ENCODE measurements around the gene RAB34. TPM values are rescaled to one million over a fixed set of nuclear protein-coding genes. Genes with fewer than 3 reads are reported as not detected.
A peak's percentile ranks its signal among the peaks of the same experiment; 100 is the strongest.

RAB34 gene
- total and polyA plus RNA-seq, 2 experiments from 2014 or later = 160 to 180 TPM

- Histone ChIP-seq H3K9me3 (ENCODE audit: low read depth) (no peaks in the 10 kb centered on the region), H3K4me1 (ENCODE audit: insufficient read depth) (peaks cover 34% of the 10 kb centered on the region), H3K27me3 (no peaks in the 10 kb centered on the region), H3K9me2 (replicated peaks; ENCODE audit: insufficient read depth) (no peaks in the 10 kb centered on the region), H3K79me2 (peaks cover 56% of the 10 kb centered on the region), H2AFZ (peak overlapping the region; percentile 70), H3K36me3 (replicated peaks; ENCODE audit: insufficient read depth, low read depth) (no peaks in the 10 kb centered on the region), H3K27ac (peak overlapping the region; percentile 94), H3K4me2 (peak overlapping the region; percentile 88), H4K20me1 (ENCODE audit: insufficient read depth, poor library complexity, severe bottlenecking) (peaks cover 36% of the 10 kb centered on the region), H3K4me3 (peak overlapping the region; percentile 27)
- no peak for DNase-seq (ENCODE audit: low spot score)
- 17% methylated on average over 16 of the region's 18 CpGs for WGBS (ENCODE audit: low lambda C conversion rate, missing lambda C conversion rate)
- TF ChIP-seq EZH2phosphoT487 (IDR thresholded peaks at IDR 0.05; ENCODE audit: low read depth, severe bottlenecking, unreplicated experiment) = no peak
- TF ChIP-seq EZH2 (IDR thresholded peaks at IDR 0.05; ENCODE audit: borderline replicate concordance) = no peak
- TF ChIP-seq CTCF (IDR thresholded peaks at IDR 0.05; ENCODE audit: poor library complexity) = no peak
These were observed 809 bp upstream of the RAB34 start for GRCh38 chr17:28718333-28719020.

GRCh38 chr17:28716740-28717577 is 709 bp downstream of the RAB34 start:
- Histone ChIP-seq H3K4me2 (peak overlapping the region; percentile 88), H3K4me1 (ENCODE audit: insufficient read depth) (peaks cover 38% of the 10 kb centered on the region), H3K27me3 (no peaks in the 10 kb centered on the region), H3K9me3 (ENCODE audit: low read depth) (no peaks in the 10 kb centered on the region), H4K20me1 (ENCODE audit: insufficient read depth, poor library complexity, severe bottlenecking) (peaks cover 23% of the 10 kb centered on the region), H3K36me3 (replicated peaks; ENCODE audit: insufficient read depth, low read depth) (no peaks in the 10 kb centered on the region), H3K4me3 (peak overlapping the region; percentile 85), H3K9me2 (replicated peaks; ENCODE audit: insufficient read depth) (no peaks in the 10 kb centered on the region), H2AFZ (peak overlapping the region; percentile 11), H3K79me2 (peaks cover 43% of the 10 kb centered on the region), H3K27ac (peak overlapping the region; percentile 94)
- peak; percentile 63 for DNase-seq (ENCODE audit: low spot score)
- 2% methylated on average over 57 of the region's 63 CpGs for WGBS (ENCODE audit: low lambda C conversion rate, missing lambda C conversion rate)
- TF ChIP-seq EZH2 (IDR thresholded peaks at IDR 0.05; ENCODE audit: borderline replicate concordance) = no peak
- TF ChIP-seq CTCF (IDR thresholded peaks at IDR 0.05; ENCODE audit: poor library complexity) = no peak
- no peak for TF ChIP-seq EZH2phosphoT487 (IDR thresholded peaks at IDR 0.05; ENCODE audit: low read depth, severe bottlenecking, unreplicated experiment)

- Histone ChIP-seq H3K79me2 (peaks cover 26% of the 10 kb centered on the region), H3K4me2 (no peak overlapping the region)
These were observed 2.5 kb downstream of the RAB34 start for GRCh38 chr17:28715217-28715616.

More at GRCh38 chr17:28715217-28715616, 2.5 kb downstream of the RAB34 start:
- Histone ChIP-seq H3K4me3 (no peak overlapping the region), H4K20me1 (ENCODE audit: insufficient read depth, poor library complexity, severe bottlenecking) (peaks cover 6% of the 10 kb centered on the region), H3K9me2 (replicated peaks; ENCODE audit: insufficient read depth) (no peaks in the 10 kb centered on the region), H3K9me3 (ENCODE audit: low read depth) (no peaks in the 10 kb centered on the region), H3K36me3 (replicated peaks; ENCODE audit: insufficient read depth, low read depth) (no peaks in the 10 kb centered on the region), H3K27me3 (no peaks in the 10 kb centered on the region), H3K4me1 (ENCODE audit: insufficient read depth) (peaks cover 33% of the 10 kb centered on the region), H3K27ac (no peak overlapping the region), H2AFZ (no peak overlapping the region)
- no peak for DNase-seq (ENCODE audit: low spot score)
- TF ChIP-seq EZH2phosphoT487 (IDR thresholded peaks at IDR 0.05; ENCODE audit: low read depth, severe bottlenecking, unreplicated experiment) = no peak
- no peak for TF ChIP-seq CTCF (IDR thresholded peaks at IDR 0.05; ENCODE audit: poor library complexity)
- no peak for TF ChIP-seq EZH2 (IDR thresholded peaks at IDR 0.05; ENCODE audit: borderline replicate concordance)
- 96% methylated on average over 2 of the region's 2 CpGs for whole genome bisulfite sequencing (ENCODE audit: low lambda C conversion rate, missing lambda C conversion rate)
